SK-N-SH (cell line): ENCODE data around the gene EEF1AKMT3. TPM values are rescaled to one million over a fixed set of nuclear protein-coding genes. Genes with fewer than 3 reads are reported as not detected.

Experiments used
- CTCF ChIA-PET: fragments of 300-600, 350-600 bp; formaldehyde crosslinking; extraction: SDS; loops from one replicate; lab custom pipeline; 2021; lab: Yijun Ruan, JAX
- POLR2A ChIA-PET: fragments of 350-600 bp; sonication (Branson Sonifier 250); formaldehyde crosslinking; extraction: SDS; loops from one replicate; lab custom pipeline; 2020; ENCODE audit warnings: antibody characterized with exemption, inconsistent platforms; lab: Yijun Ruan, JAX
- DNase-seq: peaks from one replicate; pipeline ENCODE4 v3.0.0; 2012
- H2AFZ ChIP-seq: fragments of 200-600 bp; sonication (generic); 2 replicates; pipeline ENCODE4 v1.8.1; 2016; ENCODE audit warnings: antibody characterized with exemption, mild to moderate bottlenecking, low read depth
- H3F3A ChIP-seq: fragments of 200-600 bp; sonication (generic); replicated peaks from 2 replicates; pipeline ENCODE3; 2016; ENCODE audit warnings: antibody characterized with exemption, mild to moderate bottlenecking; ENCODE audit not compliant: insufficient read depth
- H3K27ac ChIP-seq, 2 experiments: fragments of 200-500 bp in 1 of 2; fragments of 200-600 bp in 1 of 2; sonication (Bioruptor generic) in 1 of 2; sonication (generic), shearing (Covaris generic) in 1 of 2; 2 replicates each; pipeline versions ENCODE4 v1.5.1 to v1.6.1; 2014 to 2016; ENCODE audit warnings: low read depth in 2 of 2, inconsistent platforms in 1 of 2, low read length in 1 of 2, mild to moderate bottlenecking in 1 of 2, mixed read lengths in 1 of 2
- H3K27me3 ChIP-seq: fragments of 200-600 bp; sonication (generic), shearing (Covaris generic); 2 replicates; pipeline ENCODE4 v1.6.1; 2016; ENCODE audit warnings: mixed run types; ENCODE audit not compliant: insufficient read depth
- H3K36me3 ChIP-seq, 2 experiments: fragments of 200-500 bp in 1 of 2; fragments of 200-600 bp in 1 of 2; sonication (Bioruptor generic) in 1 of 2; sonication (generic) in 1 of 2; replicated peaks in 1 of 2; 2 replicates each; pipeline versions ENCODE3 to v1.5.1; 2014 to 2016; ENCODE audit warnings: low read length in 1 of 2, mild to moderate bottlenecking in 1 of 2; ENCODE audit not compliant: insufficient read depth in 2 of 2, control insufficient read depth in 1 of 2
- H3K4me1 ChIP-seq, 2 experiments: fragments of 200-500 bp in 1 of 2; fragments of 200-600 bp in 1 of 2; sonication (Bioruptor generic) in 1 of 2; sonication (generic), shearing (Covaris generic) in 1 of 2; 2 replicates each; pipeline versions ENCODE4 v1.5.1 to v1.6.1; 2014 to 2016; ENCODE audit warnings: low read depth in 1 of 2, low read length in 1 of 2, mixed run types in 1 of 2; ENCODE audit not compliant: insufficient read depth in 2 of 2, control insufficient read depth in 1 of 2
- H3K4me2 ChIP-seq: fragments of 200-600 bp; sonication (generic), shearing (Covaris generic); 2 replicates; pipeline ENCODE4 v1.6.1; 2017; ENCODE audit warnings: mixed run types
- H3K4me3 ChIP-seq, 2 experiments: fragments of 200-500 bp in 1 of 2; fragments of 200-600 bp in 1 of 2; sonication (Bioruptor generic) in 1 of 2; sonication (generic), shearing (Covaris generic) in 1 of 2; 2 replicates each; pipeline versions ENCODE4 v1.5.1 to v1.8.1; 2014 to 2016; ENCODE audit warnings: low read depth in 2 of 2, inconsistent platforms in 1 of 2, low read length in 1 of 2, mild to moderate bottlenecking in 1 of 2, mixed read lengths in 1 of 2, moderate library complexity in 1 of 2
- H3K79me2 ChIP-seq: fragments of 200-600 bp; sonication (generic); 2 replicates; pipeline ENCODE4 v1.8.1; 2017; ENCODE audit warnings: mild to moderate bottlenecking; ENCODE audit not compliant: insufficient read depth
- H3K9ac ChIP-seq: fragments of 200-600 bp; sonication (generic); 2 replicates; pipeline ENCODE4 v1.6.1; 2017; ENCODE audit warnings: mixed run types
- H3K9me2 ChIP-seq: fragments of 200-600 bp; sonication (generic); 2 replicates; pipeline ENCODE4 v1.6.1; 2017; ENCODE audit warnings: mixed run types
- H3K9me3 ChIP-seq: fragments of 200-600 bp; sonication (generic); 2 replicates; pipeline ENCODE4 v1.6.1; 2017; ENCODE audit warnings: mixed run types, mild to moderate bottlenecking, moderate library complexity
- H4K20me1 ChIP-seq: fragments of 200-600 bp; sonication (generic); 2 replicates; pipeline ENCODE4 v1.6.1; 2017; ENCODE audit warnings: mild to moderate bottlenecking, mixed run types; ENCODE audit not compliant: insufficient read depth
- EP300 ChIP-seq, 2 experiments: IDR thresholded peaks; 2 replicates each; pipeline versions ENCODE4 v1.4.0 to v1.6.1; 2012; ENCODE audit warnings: borderline replicate concordance in 1 of 2, low read depth in 1 of 2, low read length in 1 of 2
- EZH2phosphoT487 ChIP-seq: fragments of 200-600 bp; sonication (generic); IDR thresholded peaks from 2 replicates; pipeline ENCODE4 v1.6.1; 2017; ENCODE audit warnings: low read depth, mixed run types, mild to moderate bottlenecking, antibody characterized with exemption, moderate library complexity, borderline replicate concordance
- FOXJ3 ChIP-seq: sonication (generic); formaldehyde crosslinking; IDR thresholded peaks from 2 replicates; pipeline ENCODE4 v1.5.1; 2020; ENCODE audit warnings: mild to moderate bottlenecking, missing genetic modification reagents
- FOXM1 ChIP-seq: IDR thresholded peaks from 2 replicates; pipeline ENCODE4 v1.4.0; 2012; ENCODE audit warnings: low read depth, mild to moderate bottlenecking
- GATA2 ChIP-seq: sonication (generic); formaldehyde crosslinking; IDR thresholded peaks from 2 replicates; pipeline ENCODE4 v1.5.0; 2020; ENCODE audit warnings: mild to moderate bottlenecking, missing genetic modification reagents
- IRF3 ChIP-seq: fragments of 150-350 bp; IDR thresholded peaks from 2 replicates; pipeline ENCODE4 v1.6.1; 2016; ENCODE audit warnings: mild to moderate bottlenecking, low read depth, low read length
- JUND ChIP-seq: IDR thresholded peaks from 2 replicates; pipeline ENCODE4 v1.4.0; 2012
- MAX ChIP-seq: IDR thresholded peaks from 2 replicates; pipeline ENCODE4 v1.4.0; 2012; ENCODE audit warnings: low read depth
- MEF2A ChIP-seq: IDR thresholded peaks from 2 replicates; pipeline ENCODE4 v1.4.0; 2012; ENCODE audit warnings: low read depth, borderline replicate concordance
- MXI1 ChIP-seq: IDR thresholded peaks from 2 replicates; pipeline ENCODE4 v1.6.1; 2012; ENCODE audit warnings: mild to moderate bottlenecking, low read depth, low read length, improper control_type of control experiment
- PBX3 ChIP-seq: IDR thresholded peaks from 2 replicates; pipeline ENCODE4; 2012
- RAD21 ChIP-seq: IDR thresholded peaks from 2 replicates; pipeline ENCODE4 v1.6.1; 2012; ENCODE audit warnings: mild to moderate bottlenecking, low read length
- RCOR1 ChIP-seq: fragments of 150-350 bp; IDR thresholded peaks from 2 replicates; pipeline ENCODE4 v1.6.1; 2017; ENCODE audit warnings: antibody characterized with exemption, low read length
- RXRA ChIP-seq: IDR thresholded peaks from 2 replicates; pipeline ENCODE4 v1.4.0; 2012; ENCODE audit warnings: low read depth, mild to moderate bottlenecking, borderline replicate concordance
- SIN3A ChIP-seq: IDR thresholded peaks from 2 replicates; pipeline ENCODE4 v1.6.1; 2012; ENCODE audit warnings: low read depth, mild to moderate bottlenecking, low read length, moderate library complexity, borderline replicate concordance
- TAF1 ChIP-seq: IDR thresholded peaks from 2 replicates; pipeline ENCODE4 v1.6.1; 2012; ENCODE audit warnings: low read depth, mild to moderate bottlenecking, low read length, moderate library complexity, borderline replicate concordance
- TCF12 ChIP-seq: IDR thresholded peaks from 2 replicates; pipeline ENCODE4 v1.4.0; 2012
- TEAD4 ChIP-seq: IDR thresholded peaks from 2 replicates; pipeline ENCODE4 v1.4.0; 2012; ENCODE audit warnings: mild to moderate bottlenecking, borderline replicate concordance; ENCODE audit not compliant: insufficient read depth
- USF2 ChIP-seq: fragments of 150-350 bp; IDR thresholded peaks from 2 replicates; pipeline ENCODE4 v1.6.1; 2017; ENCODE audit warnings: antibody characterized with exemption, low read length, low read depth, borderline replicate concordance
- YY1 ChIP-seq: IDR thresholded peaks from 2 replicates; pipeline ENCODE4 v1.4.0; 2012; ENCODE audit warnings: low read depth, mild to moderate bottlenecking
- WGBS: methylation state at CpG from one replicate; pipeline ENCODE4 v1.1.6; 2017; ENCODE audit warnings: low lambda C conversion rate; 5-methylcytosine and 5-hydroxymethylcytosine counted together
- polyA plus RNA-seq, 3 experiments: library from polyadenylated mRNA; depleted of rRNA; stranded (reverse); fragments of >200 nt; gene quantifications; 2 replicates each; pipeline ENCODE4 v1.2.3, GENCODE V29; 2012

The EEF1AKMT3 gene
- polyA plus RNA-seq, 1 of the 3 experiments (the other 2 are of a cell fraction): 10.3 TPM

- 81% methylated on average over 3 of the region's 3 CpGs for WGBS
- H3K79me2 ChIP-seq: no peaks in the 10 kb centered on the region
- CTCF ChIA-PET: interaction anchor here (0.8 to 1.9 kb wide), 2 partner anchors 95 to 96 kb away, joined by 3 to 7 read pairs; no protein-coding TSS in a partner anchor
- peaks cover 6 to 35% of the 10 kb centered on the region in 2 experiments for H3K36me3 ChIP-seq
- H3K9me3 ChIP-seq: no peaks in the 10 kb centered on the region
- H3K9me2 ChIP-seq: no peaks in the 10 kb centered on the region
- TF ChIP-seq EP300 (IDR thresholded peaks at IDR 0.05; ENCODE audit: borderline replicate concordance in 1 of 2, low read depth in 1 of 2, low read length in 1 of 2) (no peak), RCOR1 (no peak), MEF2A (no peak), USF2 (no peak), JUND (no peak), TCF12 (no peak), FOXM1 (no peak), TEAD4 (no peak), FOXJ3 (no peak), GATA2 (CRISPR knock-in tag) (no peak), RXRA (no peak), IRF3 (no peak), SIN3A (no peak), MXI1 (no peak), TAF1 (no peak), PBX3 (no peak), EZH2phosphoT487 (no peak), YY1 (no peak), MAX (no peak), RAD21 (no peak)
- TF ChIP-seq, all 33 proteins: peak for 0
- POLR2A ChIA-PET: no interaction called here
- no peak overlapping the region for H2AFZ ChIP-seq
- no peak overlapping the region for H3K4me2 ChIP-seq
- no peaks in the 10 kb centered on the region for H4K20me1 ChIP-seq
- no peak overlapping the region for H3K4me3 ChIP-seq
- H3K4me1 ChIP-seq: peaks cover 0 to 4% of the 10 kb centered on the region in 2 experiments; a peak in 1 of 4 replicates
- no peak for DNase-seq
- H3K27me3 ChIP-seq: no peaks in the 10 kb centered on the region
- no peak overlapping the region for H3K27ac ChIP-seq
- no peak overlapping the region for H3K9ac ChIP-seq
- H3F3A ChIP-seq: no peaks in the 10 kb centered on the region
These were observed 37.0 kb downstream of the EEF1AKMT3 start for GRCh38 chr12:57809425-57809824.
